ENCODE measurements around the gene ITIH6. TPM values are rescaled to one million over a fixed set of nuclear protein-coding genes. Genes with fewer than 3 reads are reported as not detected.

Gene ITIH6
- total RNA-seq, 1 experiment from 2014 or later, result 0.04 TPM

- TF ChIP-seq CTCF (IDR thresholded peaks at IDR 0.05), result no peak
Measured at GRCh38 chrX:54786967-54787366, 11.1 kb downstream of the ITIH6 start (continued).

GRCh38 chrX:54785901-54786300, 12.2 kb downstream of the ITIH6 start:
- Mint-ChIP-seq H3K9me3 (no peaks in the 10 kb centered on the region), H3K27ac (no peak overlapping the region), H3K36me3 (no peaks in the 10 kb centered on the region), H3K27me3 (ENCODE audit: low read depth) (no peaks in the 10 kb centered on the region; the same call in 1 of the 2 replicates), H3K4me3 (no peak overlapping the region), H3K4me1 (peaks cover 10% of the 10 kb centered on the region)
- ATAC-seq (peak; percentile 66; the same call in 1 of the 2 replicates), DNase-seq (ENCODE audit: low spot score) (peak; percentile 41)
- no peak for TF ChIP-seq RORB (CRISPR knock-in tag; IDR thresholded peaks at IDR 0.05)
- TF ChIP-seq AR (CRISPR knock-in tag; IDR thresholded peaks at IDR 0.05), result no peak
- TF ChIP-seq TEAD4 (CRISPR knock-in tag; IDR thresholded peaks at IDR 0.05), result no peak
- TF ChIP-seq MAX (CRISPR knock-in tag; IDR thresholded peaks at IDR 0.05), result 0 out of 2 replicates have a peak, but pooled peaks have one; percentile 25
- CTCF ChIA-PET, result interaction anchor here (0.6 to 2.6 kb wide), 5 partner anchors 11 to 145 kb away, joined by 3 to 43 read pairs (median 3); no protein-coding TSS in a partner anchor
- POLR2A ChIA-PET, result no interaction called here

GRCh38 chrX:54776987-54777672, 20.9 kb downstream of the ITIH6 start:
- H3K4me3 Mint-ChIP-seq, result no peak overlapping the region
- POLR2A ChIA-PET, result interaction anchor here (1.1 kb wide), 1 partner anchor 22 kb away, joined by 3 read pairs; no protein-coding TSS in a partner anchor
- H3K36me3 Mint-ChIP-seq, result peaks cover under 1% of the 10 kb centered on the region
- peaks cover 15% of the 10 kb centered on the region for H3K4me1 Mint-ChIP-seq
- no peak overlapping the region for H3K27ac Mint-ChIP-seq
- no peaks in the 10 kb centered on the region for H3K27me3 Mint-ChIP-seq (ENCODE audit: low read depth)
- ATAC-seq (no peak), DNase-seq (ENCODE audit: low spot score) (no peak)
- peaks cover under 1% of the 10 kb centered on the region for H3K9me3 Mint-ChIP-seq
- CTCF ChIA-PET, result no interaction called here
- no peak for TF ChIP-seq E2F4 (CRISPR knock-in tag; IDR thresholded peaks at IDR 0.05; ENCODE audit: borderline replicate concordance, low read depth)
- TF ChIP-seq TEAD1 (CRISPR knock-in tag; IDR thresholded peaks at IDR 0.05), result no peak
- TF ChIP-seq, protein P1, sequence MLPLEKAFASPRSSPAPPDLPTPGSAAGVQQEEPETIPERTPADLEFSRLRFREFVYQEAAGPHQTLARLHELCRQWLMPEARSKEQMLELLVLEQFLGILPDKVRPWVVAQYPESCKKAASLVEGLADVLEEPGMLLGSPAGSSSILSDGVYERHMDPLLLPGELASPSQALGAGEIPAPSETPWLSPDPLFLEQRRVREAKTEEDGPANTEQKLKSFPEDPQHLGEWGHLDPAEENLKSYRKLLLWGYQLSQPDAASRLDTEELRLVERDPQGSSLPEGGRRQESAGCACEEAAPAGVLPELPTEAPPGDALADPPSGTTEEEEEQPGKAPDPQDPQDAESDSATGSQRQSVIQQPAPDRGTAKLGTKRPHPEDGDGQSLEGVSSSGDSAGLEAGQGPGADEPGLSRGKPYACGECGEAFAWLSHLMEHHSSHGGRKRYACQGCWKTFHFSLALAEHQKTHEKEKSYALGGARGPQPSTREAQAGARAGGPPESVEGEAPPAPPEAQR (CRISPR knock-in tag; IDR thresholded peaks at IDR 0.05), result no peak
- no peak for TF ChIP-seq CREB1 (CRISPR knock-in tag; IDR thresholded peaks at IDR 0.05)
- no peak for TF ChIP-seq PRDM15 (CRISPR knock-in tag; IDR thresholded peaks at IDR 0.05)
